Measurements from ENCODE around the gene BRWD1. TPM values are rescaled to one million over a fixed set of nuclear protein-coding genes. Genes with fewer than 3 reads are reported as not detected.

The BRWD1 gene
- total RNA-seq, 1 donor from 2014 or later = 19.5 TPM

- no peak for DNase-seq (ENCODE audit: low read depth)
- TF ChIP-seq CTCF (conservative IDR thresholded peaks at IDR 0.05; ENCODE audit: low read depth, low read length) = no peak
- H3K4me3 ChIP-seq (ENCODE audit: low read depth, low read length) = peak within 1 kb of the TSS; percentile 90
Measured at GRCh38 chr21:39348355-39349210, 35.2 kb upstream of the BRWD1 start, which contains the start of gene HMGN1. Gene HMGN1, minus strand, starts transcription at chr21:39349088. Its CDS starts 171 bp downstream, at chr21:39348917.

GRCh38 chr21:39348040-39348354, 34.6 kb upstream of the BRWD1 start:
- H3K4me3 ChIP-seq (ENCODE audit: low read depth, low read length) = peak overlapping the region; percentile 90
- no peak for DNase-seq (ENCODE audit: low read depth)
- no peak for TF ChIP-seq CTCF (conservative IDR thresholded peaks at IDR 0.05; ENCODE audit: low read depth, low read length)

- H3K4me3 ChIP-seq (ENCODE audit: low read depth, low read length) = peak overlapping the region; percentile 90
- no peak for TF ChIP-seq CTCF (conservative IDR thresholded peaks at IDR 0.05; ENCODE audit: low read depth, low read length)
- no peak for DNase-seq (ENCODE audit: low read depth)
Measured at GRCh38 chr21:39347537-39347936, 34.1 kb upstream of the BRWD1 start.

GRCh38 chr21:39346671-39347331, 33.4 kb upstream of the BRWD1 start:
- no peak for TF ChIP-seq CTCF (conservative IDR thresholded peaks at IDR 0.05; ENCODE audit: low read depth, low read length)
- no peak for DNase-seq (ENCODE audit: low read depth)
- peak overlapping the region; percentile 28 for H3K4me3 ChIP-seq (ENCODE audit: low read depth, low read length)

- TF ChIP-seq CTCF (conservative IDR thresholded peaks at IDR 0.05; ENCODE audit: low read depth, low read length) = no peak
- DNase-seq (ENCODE audit: low read depth) = no peak
- peak overlapping the region; percentile 28 for H3K4me3 ChIP-seq (ENCODE audit: low read depth, low read length)
Measured at GRCh38 chr21:39346206-39346605, 32.8 kb upstream of the BRWD1 start.

GRCh38 chr21:39345440-39345839, 32.0 kb upstream of the BRWD1 start:
- no peak overlapping the region for H3K4me3 ChIP-seq (ENCODE audit: low read depth, low read length)

More at GRCh38 chr21:39345440-39345839, 32.0 kb upstream of the BRWD1 start:
- no peak for DNase-seq (ENCODE audit: low read depth)
- TF ChIP-seq CTCF (conservative IDR thresholded peaks at IDR 0.05; ENCODE audit: low read depth, low read length) = no peak
